22Rv1 (cell line): ENCODE results near the gene TTC7B.

Experiments
- CTCF ChIP-seq: fragments of 450-650 bp; IDR thresholded peaks from 2 replicates; pipeline ENCODE4 v1.5.1; 2017; ENCODE audit warnings: mild to moderate bottlenecking
- ZFX ChIP-seq: fragments of 450-650 bp; IDR thresholded peaks from 2 replicates; pipeline ENCODE4 v1.6.1; 2017; ENCODE audit warnings: antibody characterized with exemption, borderline replicate concordance

- TF ChIP-seq ZFX = no peak
- TF ChIP-seq CTCF = no peak
Observed at GRCh38 chr14:90656973-90657372, 159.3 kb downstream of the TTC7B start.
